ENCODE results near the gene CRY2. TPM values are rescaled to one million over a fixed set of nuclear protein-coding genes. Genes with fewer than 3 reads are reported as not detected.

CRY2 gene
- total and polyA plus RNA-seq, 2 of the 13 experiments (the other 11 are each of a cell fraction or from before 2014, with no cell fraction given): 10.1 to 12.2 TPM

GRCh38 chr11:45804761-45805304 lies 42.4 kb upstream of the CRY2 start, which contains the start of gene SLC35C1 (continued):
- TF ChIP-seq NRL (CRISPR knock-in tag; IDR thresholded peaks at IDR 0.05; ENCODE audit: borderline replicate concordance) (no peak), ZNF839 (CRISPR knock-in tag; IDR thresholded peaks at IDR 0.05; ENCODE audit: borderline replicate concordance) (no peak), KLF6 (CRISPR knock-in tag; IDR thresholded peaks at IDR 0.05) (no peak; the same call in 1 of the 2 replicates), CCDC6 (CRISPR knock-in tag; IDR thresholded peaks at IDR 0.05) (no peak), ZBTB25 (CRISPR knock-in tag; IDR thresholded peaks at IDR 0.05) (no peak), ZBTB49 (CRISPR knock-in tag; IDR thresholded peaks at IDR 0.05; ENCODE audit: borderline replicate concordance) (no peak), ZNF703 (CRISPR knock-in tag; IDR thresholded peaks at IDR 0.05; ENCODE audit: borderline replicate concordance) (no peak), IRF2 (CRISPR knock-in tag; IDR thresholded peaks at IDR 0.05) (peak; percentile 49), SIN3B (IDR thresholded peaks at IDR 0.05; ENCODE audit: low read length) (no peak), ZBTB40 (IDR thresholded peaks at IDR 0.05) (no peak), ZBTB40 (CRISPR knock-in tag; IDR thresholded peaks at IDR 0.05) (no peak), PAXIP1 (CRISPR knock-in tag; conservative IDR thresholded peaks at IDR 0.05) (peak; percentile 45; the same call in 1 of the 2 replicates), ZNF562 (CRISPR knock-in tag; IDR thresholded peaks at IDR 0.05; ENCODE audit: borderline replicate concordance) (no peak), ZNF564 (CRISPR knock-in tag; IDR thresholded peaks at IDR 0.05) (no peak; the same call in 1 of the 2 replicates)

Measured in HepG2 (cell line).